HG03457 (cell line): Measurements from ENCODE around the gene NKTR.

Experiments
- ATAC-seq: cut with Tn5 transposase; IDR thresholded peaks from one replicate; pipeline ENCODE4 v1.9.1; 2021; ENCODE audit warnings: moderate number of reproducible peaks; ENCODE audit not compliant: unreplicated experiment

The NKTR gene

DNA sequence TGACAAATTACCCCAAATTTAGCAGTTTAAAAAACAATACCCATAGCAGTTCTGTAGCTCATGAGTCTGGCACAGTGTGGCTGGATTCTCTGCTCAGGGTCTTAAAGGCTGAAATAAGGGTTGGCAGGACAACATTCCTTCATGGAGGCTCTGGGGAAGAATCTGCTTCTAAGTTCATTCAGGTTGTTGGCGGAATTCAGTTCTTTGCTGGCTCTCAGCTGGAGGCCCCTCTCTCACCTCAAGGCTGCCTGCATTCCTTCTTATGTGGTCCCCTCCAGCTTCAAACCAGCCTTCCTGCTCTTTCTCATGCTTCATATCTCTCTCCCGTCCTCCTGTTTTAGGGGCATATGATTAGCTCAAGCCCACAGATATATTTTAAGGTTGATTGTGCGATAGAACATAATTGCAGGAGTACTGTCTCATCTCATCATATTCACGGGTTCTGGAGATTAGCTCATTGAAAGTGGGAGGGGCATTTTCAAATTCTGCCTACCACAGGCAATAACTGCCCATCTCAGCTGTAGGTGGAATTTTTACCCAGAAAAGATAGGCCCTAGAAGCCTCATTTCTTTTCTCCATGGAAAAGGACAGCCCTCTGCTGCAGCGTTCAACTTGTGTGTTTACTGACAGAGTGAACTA is 47.5 kb downstream of the NKTR start:
- no peak for ATAC-seq

DNA sequence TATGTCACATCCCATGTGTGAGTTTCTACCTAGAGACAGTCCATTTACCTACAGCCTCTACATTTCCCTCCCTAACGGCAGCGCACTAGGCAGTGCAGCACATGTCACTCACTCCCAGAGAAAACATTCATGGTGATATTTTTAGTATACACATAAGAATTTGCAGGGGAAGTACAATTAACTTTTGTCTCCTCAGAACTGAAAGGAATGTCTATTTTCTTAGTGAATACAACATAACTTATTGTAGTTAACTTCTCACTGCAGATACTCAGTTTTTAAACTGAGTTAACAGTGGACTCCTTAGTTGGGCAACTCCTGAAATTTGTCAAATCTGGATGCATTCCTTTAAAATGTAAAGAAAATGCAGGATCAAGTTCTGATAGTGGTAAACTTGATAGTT is 48.5 kb downstream of the NKTR start:
- ATAC-seq, result no peak

DNA sequence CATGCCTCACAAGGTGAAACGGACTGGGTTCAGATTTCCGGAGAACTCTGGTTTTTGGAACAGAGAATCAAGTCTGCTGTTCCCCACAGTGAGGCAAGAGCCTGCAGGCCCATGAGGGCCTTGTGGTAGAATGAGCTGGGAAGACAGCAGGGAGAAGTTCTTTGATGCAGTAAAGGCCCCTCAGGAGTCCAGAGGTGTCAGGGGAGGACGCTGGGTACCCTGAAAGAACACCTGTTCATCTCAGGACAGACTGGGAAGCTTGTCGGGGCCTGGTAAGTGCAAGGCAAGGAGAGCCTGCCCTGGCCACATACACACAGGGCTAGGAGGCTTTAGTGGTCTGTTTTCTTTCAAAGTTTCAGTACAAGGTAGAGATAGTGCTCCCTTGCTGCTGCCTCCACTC is 49.3 kb downstream of the NKTR start:
- ATAC-seq, result no peak

DNA sequence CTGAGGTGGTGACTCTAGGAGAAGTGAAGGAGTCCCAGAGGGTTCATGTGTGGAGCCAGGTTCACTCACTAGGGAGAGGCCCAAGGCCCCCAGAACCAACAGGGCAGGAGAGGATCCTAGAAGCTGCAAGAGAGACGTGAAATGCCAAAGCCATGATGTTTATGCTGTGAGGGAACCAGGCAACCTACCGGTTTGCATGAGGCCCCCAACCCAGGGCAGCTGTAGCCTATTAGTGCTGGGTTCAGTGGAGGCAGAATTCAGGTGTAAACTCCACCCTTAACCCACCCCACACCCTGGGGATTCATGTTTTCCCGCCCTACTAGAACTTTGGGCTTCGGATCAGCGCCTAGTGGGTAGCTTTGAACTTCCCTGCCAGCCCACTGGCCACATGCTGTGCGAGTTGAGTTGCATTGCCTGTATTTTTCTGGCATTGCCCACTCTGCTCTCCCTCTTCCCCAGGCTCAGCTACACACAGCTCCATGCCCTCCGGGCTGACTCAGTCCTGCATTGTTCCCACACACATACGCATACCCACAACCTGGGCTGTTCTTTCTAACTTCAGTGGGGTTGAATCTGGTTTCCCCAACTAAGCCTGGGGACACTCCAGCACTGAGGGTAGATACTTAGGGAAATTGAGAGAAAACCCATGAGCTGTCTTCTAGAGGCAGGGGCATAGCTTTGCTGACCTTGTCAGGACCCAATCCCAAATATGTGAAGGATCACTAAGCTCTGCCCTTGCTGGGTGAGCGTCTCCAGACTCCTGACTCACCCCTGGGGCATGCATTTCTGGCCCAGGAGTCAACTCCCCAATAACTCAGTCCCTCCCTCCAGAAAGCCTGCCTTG is 51.0 kb downstream of the NKTR start:
- no peak for ATAC-seq

DNA sequence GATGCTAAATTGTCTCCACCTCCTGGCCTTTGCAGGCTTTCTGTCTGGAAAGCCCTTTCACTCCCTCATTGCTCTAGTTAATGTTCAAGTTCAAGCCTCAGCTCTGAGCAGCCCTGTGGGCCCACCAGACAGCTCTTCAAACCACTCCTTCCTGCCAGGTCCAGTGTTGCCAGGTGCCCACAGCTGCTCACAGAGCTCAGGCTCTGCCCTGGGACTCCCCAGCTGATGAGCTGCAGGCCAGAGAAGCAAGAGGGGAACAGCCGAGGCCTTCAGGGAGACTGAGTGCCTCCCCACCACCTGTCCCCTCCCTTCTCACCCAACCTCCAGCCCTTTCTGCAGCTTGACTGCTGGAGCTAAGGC is 51.7 kb downstream of the NKTR start:
- peak; percentile 22 for ATAC-seq

DNA sequence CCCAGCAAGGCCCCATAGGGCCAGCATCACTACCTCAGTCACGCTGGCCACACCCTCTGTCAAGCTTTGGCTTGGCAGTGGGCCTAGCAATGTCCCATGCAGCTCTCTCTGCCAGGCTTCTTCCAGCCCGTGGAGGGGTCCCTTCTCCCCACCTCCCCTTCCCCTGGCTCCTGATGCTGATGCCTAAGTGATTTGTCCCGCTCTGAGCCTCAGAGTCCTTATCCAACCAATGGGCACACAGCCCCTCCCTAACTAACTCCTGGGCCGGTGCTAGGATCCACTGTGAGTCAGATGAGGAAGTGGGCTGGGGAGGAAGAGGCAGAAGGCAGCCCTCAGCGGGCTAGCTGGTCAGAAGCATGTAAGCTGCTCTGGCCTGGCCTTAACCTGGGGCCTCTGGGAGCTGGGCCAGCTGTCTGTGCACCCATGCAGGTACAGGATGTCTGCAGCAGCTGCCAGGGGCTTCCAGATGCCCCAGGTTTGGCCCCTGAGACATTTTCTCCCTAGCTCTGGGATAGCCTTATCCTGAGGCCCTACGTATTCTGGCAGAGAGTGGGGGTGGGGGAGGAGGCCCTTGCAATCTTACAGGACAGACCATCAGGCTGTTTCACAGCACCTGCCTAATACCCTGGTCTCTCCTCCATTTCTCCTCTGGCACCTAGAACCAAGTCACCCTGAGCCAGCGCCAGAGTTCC is 52.3 kb downstream of the NKTR start:
- peak; percentile 40 for ATAC-seq

DNA sequence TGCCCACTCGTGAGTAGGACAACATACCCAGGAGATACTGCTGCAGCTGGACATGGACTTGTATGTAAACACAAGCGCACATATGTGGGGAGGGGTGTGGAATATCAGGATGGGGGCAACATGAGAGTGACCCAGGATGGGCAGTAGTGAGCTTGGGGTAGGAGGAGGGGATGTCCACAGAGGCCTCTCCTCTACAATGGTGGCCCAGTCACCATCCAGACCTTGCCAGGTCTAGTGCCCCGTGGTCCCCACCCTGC is 52.7 kb downstream of the NKTR start:
- ATAC-seq, result no peak

DNA sequence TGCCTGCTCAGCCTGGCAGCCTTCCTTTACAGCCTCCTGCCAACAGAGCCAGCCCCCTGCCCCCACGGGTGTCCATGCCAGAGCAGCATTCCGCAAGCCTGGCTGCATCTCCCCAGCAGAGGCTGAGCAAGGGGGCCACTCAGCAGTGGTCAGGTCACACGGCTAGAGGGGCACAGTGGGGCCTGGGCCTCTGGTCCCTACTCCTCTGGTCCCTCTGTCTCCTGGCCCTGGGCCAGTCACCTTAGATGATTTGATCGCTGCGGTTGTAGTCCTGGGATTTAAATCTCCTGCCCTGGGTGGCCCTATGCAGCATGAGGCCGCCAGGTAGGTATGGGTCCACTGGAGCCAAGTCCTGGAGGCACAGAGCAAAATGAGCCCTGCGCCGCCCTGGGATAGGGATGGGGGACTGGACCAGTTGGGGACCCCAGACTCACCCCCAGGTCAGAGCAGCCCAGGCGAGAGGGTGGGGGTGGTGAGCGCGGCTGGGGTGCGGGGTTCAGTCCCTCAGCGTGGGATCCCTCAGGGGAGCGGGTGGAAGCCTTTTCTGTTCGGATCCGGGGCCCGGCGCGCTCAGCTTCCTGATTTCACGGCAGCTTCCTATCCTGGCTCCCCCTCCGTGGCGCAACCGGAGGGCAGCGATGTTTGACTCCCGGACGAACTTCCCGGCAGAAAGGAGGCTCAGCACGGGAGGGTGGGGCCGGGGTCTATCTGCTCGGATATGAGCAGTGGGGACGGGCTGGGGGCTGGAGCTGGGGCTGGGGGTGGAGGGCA is 53.3 kb downstream of the NKTR start, which contains the start of gene ZBTB47:
Gene ZBTB47 (plus strand): TSS at position 138 of the 771 bp plus-strand sequence. CDS start 4,659 bp downstream, outside the sequence.
- ATAC-seq, result no peak

DNA sequence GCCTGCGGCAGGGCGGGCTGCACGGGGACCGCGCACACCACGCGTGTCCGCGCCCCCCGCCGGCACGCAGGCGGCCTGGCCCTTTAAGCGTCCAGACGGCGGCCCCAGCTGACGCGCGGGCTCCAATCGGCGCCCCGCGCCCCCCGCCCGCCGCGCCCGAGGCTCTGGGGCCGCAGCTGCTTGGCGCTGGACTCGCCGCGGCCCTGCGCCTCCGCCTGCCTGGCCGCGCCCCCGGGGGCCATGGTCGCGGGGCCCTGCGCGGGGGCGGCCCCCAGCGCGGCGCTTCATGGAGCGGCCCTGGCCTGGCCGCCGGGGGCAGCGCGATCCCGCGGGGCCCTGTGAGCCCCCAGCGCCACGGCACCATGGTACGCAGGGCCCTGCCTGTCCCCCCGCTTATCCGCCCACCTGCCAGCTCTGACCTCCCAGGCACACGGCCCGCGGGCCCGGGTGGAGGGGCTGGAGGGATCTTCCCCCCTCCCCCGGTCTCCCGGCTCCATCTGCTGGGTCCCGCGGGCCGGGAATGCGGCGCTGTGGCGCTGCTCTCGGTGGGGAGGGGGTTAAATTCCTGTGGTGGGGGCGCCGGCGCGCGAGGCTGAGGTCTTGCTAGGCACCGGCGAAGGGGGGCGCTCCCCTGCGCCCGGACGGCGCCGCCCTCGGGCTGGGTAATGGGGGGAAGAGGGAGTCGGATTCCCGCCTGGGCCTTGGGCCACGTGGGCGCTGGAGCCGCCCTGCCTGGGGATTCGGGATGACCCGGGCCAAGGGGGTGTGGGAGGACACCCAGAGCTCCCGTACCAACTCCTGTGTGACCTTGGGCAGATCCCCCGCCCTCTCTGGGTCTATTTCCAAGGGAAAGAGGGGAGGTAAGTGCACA is 54.1 kb downstream of the NKTR start:
- no peak for ATAC-seq

DNA sequence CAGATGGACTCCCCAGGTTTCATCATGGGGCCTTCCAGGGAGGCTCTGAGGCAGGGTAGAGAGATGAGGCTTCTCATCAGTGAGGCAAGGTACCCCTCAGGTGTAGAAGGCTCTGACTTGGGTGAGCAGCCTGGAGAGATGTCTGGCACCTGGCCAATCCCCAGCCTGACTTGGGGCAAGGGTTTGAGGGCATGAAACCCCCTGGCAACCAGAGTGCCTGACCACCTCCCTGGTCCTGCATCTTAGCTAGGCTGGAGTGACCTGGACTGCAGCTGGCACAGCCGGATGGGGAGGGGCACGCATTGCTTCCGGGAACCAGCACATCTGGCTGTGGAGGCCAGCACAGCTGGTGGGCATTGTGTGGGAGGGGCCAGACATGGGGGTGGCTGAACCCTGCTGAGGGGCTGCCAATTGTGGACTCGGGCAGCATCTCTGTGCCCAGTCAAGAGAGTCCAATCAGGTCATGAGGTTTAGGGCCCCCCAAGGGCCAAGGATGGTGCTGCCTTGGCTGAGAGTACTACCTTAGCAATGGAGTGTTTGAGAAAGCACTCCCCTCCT is 54.9 kb downstream of the NKTR start:
- ATAC-seq, result no peak

DNA sequence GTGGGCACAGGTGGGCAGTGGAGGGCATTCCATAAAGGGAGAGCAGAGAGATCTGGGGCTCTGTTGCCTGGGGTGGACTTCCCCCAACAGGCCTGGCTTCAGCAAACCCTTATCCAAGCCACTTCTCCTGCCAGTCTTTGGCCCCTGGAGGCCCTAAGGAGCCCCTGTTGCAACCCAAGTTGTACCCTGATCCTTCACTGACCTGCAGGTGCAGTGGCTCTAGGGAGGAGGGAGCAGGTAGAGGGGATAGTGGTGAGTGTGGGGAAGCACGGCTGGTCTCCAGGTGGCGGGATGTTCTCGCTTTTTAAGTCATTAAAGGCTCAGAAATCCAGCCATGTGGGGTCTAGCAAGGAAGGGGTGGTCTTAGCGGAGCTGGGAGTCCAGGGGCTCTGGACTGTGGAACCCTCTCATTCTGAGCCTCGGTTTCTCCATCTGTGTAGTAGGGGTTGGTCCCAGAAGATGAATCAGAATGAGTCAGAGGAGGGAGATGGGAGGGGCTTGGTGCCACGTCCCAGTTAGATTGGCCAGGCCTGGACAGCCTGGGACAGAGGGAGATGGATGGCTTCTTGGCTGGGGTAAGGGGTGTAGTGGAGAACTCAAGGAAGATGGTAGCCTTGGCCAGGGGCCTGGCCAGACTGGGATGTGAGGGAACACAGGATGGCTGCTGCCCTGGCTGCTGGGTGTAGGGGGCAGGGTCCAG is 55.6 kb downstream of the NKTR start:
- no peak for ATAC-seq

DNA sequence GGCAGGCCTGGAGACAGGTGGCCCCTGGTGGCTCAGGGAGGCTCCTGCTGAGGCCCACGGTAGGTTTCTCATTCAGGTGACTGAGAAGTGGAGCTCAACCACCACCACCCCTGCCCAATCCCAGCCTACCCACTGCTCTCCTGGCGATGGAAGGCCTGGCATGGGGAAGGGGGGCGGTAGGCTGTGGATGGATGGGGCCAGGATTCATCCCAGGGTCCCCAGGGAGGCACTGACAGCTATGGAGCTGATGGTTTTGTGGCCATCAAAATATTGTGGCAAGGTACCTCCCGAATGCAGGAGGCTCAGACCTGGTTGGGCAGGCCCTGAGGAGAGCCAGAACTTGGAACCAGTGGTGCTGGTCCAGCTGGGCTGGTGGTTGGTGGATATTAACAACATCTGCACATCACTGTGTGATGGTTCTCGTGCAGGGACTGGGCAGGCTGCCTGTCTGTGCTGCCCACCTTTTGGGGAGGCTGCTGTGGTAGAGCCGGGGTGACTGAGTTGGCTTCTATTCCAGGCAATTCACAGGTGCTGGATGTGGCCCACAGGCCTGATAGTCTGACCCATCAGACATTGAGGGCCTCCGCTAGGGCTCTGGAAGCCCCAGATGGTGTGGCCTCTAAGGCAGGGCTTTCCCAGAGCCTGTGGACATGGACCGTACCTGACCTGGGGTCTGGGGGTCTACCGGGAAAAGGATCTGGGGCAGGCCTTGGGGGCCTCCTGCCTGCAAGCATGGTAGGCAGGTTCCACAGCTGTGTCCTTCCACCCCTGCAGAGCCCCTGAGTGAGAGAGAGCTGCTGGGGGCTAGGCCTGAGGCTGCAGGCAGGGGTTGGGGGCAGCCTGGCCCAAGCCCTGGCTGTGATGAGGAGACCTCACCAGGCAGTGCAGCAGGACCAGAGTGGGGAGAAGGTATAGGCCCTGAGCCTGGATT is 56.5 kb downstream of the NKTR start:
- ATAC-seq, result no peak

DNA sequence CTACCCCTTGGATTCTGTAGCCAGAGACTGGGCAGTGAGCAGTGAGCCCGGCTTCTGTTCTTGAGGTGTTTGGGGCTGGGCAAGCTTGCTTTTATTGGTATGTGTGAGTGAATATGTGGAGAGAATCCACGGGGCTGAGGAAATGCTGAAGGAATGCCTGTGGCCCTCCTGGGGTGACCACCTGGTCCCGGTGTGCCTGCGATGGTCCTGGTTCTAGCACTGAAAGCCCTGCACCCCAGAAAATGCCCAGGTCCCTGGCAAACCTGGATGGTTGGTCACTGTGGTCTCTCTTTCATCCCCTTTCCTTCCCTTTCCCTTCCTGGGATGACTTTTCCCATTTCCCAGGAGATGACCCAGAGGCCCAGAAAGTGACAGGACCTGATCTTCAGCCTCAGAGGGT is 57.2 kb downstream of the NKTR start:
- no peak for ATAC-seq

DNA sequence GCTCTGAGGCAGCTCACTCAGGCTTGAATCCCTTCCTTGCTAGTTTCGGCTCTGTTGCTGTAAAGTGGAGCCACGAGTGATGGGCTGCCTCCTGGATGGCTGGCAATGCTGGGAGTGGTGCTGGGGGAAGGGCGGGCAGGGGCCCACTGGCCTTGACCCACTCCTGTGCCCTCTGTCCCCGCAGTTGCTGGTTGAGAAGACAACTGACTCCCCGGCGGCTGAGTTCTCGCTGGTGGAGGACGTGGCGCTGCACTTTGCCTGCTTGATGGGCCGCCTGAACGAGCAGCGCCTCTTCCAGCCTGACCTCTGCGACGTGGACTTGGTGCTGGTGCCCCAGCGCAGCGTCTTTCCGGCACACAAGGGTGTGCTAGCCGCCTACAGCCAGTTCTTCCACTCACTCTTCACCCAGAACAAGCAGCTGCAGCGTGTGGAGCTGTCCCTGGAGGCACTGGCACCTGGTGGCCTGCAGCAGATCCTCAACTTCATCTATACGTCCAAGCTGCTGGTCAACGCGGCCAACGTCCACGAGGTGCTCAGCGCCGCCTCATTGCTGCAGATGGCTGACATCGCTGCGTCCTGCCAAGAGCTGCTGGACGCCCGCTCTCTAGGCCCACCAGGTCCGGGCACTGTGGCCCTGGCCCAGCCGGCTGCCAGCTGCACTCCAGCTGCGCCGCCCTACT is 57.7 kb downstream of the NKTR start:
- no peak for ATAC-seq

DNA sequence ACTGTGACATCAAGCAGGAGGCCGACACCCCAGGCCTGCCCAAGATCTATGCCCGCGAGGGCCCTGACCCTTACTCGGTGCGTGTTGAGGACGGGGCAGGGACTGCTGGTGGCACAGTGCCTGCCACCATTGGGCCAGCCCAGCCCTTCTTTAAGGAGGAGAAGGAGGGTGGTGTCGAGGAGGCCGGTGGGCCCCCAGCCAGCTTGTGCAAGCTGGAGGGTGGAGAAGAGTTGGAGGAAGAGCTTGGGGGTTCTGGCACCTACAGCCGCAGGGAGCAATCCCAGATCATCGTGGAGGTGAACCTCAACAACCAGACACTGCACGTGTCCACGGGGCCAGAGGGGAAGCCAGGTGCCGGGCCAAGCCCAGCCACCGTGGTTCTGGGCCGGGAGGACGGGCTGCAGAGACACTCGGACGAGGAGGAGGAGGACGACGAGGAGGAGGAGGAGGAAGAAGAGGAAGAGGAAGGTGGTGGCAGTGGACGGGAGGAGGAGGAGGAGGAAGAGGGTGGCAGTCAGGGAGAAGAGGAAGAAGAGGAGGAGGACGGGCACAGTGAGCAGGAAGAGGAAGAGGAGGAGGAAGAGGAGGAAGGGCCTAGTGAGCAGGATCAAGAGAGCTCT is 58.4 kb downstream of the NKTR start:
- ATAC-seq, result no peak

DNA sequence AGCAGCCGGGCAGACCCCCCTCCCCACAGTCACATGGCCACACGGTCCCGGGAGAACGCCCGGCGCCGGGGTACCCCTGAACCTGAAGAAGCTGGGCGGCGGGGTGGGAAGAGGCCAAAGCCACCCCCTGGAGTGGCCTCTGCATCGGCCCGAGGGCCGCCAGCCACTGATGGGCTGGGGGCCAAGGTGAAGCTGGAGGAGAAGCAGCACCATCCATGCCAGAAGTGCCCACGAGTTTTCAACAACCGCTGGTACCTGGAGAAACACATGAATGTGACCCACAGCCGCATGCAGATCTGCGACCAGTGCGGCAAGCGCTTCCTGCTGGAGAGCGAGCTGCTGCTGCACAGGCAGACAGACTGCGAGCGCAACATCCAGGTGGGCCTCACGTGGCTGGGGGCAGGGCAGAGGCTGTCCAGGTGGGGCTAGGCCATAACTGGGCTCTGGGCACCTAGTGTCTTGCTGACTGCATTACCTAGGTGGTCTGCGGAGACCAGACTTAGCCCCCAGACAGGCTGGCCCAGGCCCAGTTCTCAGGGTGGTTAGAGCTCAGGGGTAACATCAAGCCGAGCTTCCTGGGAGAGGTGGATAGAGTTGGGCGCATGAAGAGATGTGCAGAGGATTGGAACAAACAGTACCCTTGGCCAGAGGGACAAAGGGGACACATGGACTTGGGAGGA is 59.1 kb downstream of the NKTR start:
- ATAC-seq, result no peak

DNA sequence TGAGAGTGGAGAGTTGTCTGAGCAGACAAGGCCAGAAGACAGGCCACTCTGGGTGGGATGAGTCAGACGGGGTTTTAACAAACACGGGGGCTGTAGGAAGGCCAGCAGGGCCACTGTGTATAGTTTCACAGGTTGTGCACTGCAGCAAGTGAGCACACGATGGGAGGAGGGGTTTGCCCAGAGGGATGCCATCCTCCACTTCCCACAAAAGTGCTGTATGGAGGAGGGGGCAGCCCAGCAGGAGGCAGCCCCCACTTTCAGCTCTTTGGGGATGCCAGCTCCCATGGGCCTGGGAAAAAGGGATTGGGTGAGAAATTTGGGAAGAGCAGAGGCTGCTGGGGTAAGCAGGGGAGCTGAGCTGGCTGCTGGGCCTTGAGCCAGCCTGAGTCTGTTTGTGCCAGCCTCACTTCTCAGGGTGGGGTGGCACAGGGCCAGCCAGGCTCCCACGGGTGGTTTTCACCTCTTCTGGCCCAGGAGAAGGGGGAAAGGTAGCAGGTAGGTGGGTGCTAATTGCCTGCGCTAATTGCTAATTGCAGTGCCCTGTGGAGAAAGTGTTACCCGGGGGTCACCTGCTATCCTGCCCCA is 59.7 kb downstream of the NKTR start:
- no peak for ATAC-seq
